Gastroesophageal sphincter (tissue), 4 donors: ENCODE data around the gene RAB23. TPM values are rescaled to one million over a fixed set of nuclear protein-coding genes. Genes with fewer than 3 reads are reported as not detected.

Source experiments
- ATAC-seq: fragments of 150-250 bp; one replicate; pipeline ENCODE4 v1.9.1; 2016; ENCODE audit warnings: mild to moderate bottlenecking, moderate library complexity
- H3K27ac ChIP-seq, 4 donors: fragments of 200-600 bp; sonication (generic) in 3 of 4; 1 replicate in 3 of 4; 2 replicates in 1 of 4; pipeline ENCODE4 v1.5.1; 2016 to 2019
- H3K27me3 ChIP-seq: fragments of 200-600 bp; sonication (generic); one replicate; pipeline ENCODE4 v1.5.1; 2019
- H3K36me3 ChIP-seq, 2 donors: fragments of 200-600 bp; sonication (generic); one replicate each; pipeline ENCODE4 v1.5.1; 2019; ENCODE audit warnings: control low read depth in 1 of 2
- H3K4me1 ChIP-seq, 3 donors: fragments of 200-600 bp; sonication (generic); 1 replicate in 2 of 3; 2 replicates in 1 of 3; pipeline ENCODE4 v1.5.1; 2016 to 2019; ENCODE audit warnings: control low read depth in 2 of 3
- H3K4me3 ChIP-seq, 2 donors: fragments of 200-600 bp; sonication (generic); one replicate each; pipeline ENCODE4 v1.5.1; 2019; ENCODE audit warnings: mild to moderate bottlenecking in 1 of 2, moderate library complexity in 1 of 2
- H3K9me3 ChIP-seq, 3 donors: fragments of 200-600 bp; sonication (generic); one replicate each; pipeline ENCODE4 v1.5.1; 2017 to 2019; ENCODE audit warnings: control low read depth in 2 of 3
- EP300 ChIP-seq: sonication (generic); formaldehyde crosslinking; IDR thresholded peaks from one replicate; pipeline ENCODE4 v1.6.1; 2017; ENCODE audit warnings: antibody characterized with exemption, mild to moderate bottlenecking
- POLR2A ChIP-seq, 2 donors: fragments of 450-650 bp; IDR thresholded peaks; one replicate each; pipeline ENCODE4 v1.6.1; 2017; ENCODE audit warnings: antibody characterized with exemption in 2 of 2, mild to moderate bottlenecking in 2 of 2, moderate library complexity in 1 of 2
- POLR2AphosphoS5 ChIP-seq: sonication (generic); formaldehyde crosslinking; IDR thresholded peaks from one replicate; pipeline ENCODE4 v1.6.1; 2017; ENCODE audit warnings: antibody characterized with exemption
- WGBS, 2 donors: methylation state at CpG; one replicate each; pipeline ENCODE4 v1.1.5; 2018; ENCODE audit warnings: low coverage in 1 of 2; 5-methylcytosine and 5-hydroxymethylcytosine counted together
- total RNA-seq, 4 donors: library from RNA; depleted of rRNA; stranded (reverse); fragments of >200 nt; gene quantifications; one replicate each; pipeline ENCODE4 v1.1.0, GENCODE V29; 2016
- TF ChIP-seq, protein P1 (sequence below), 4 experiments: fragments of 200-600 bp in 2 of 4; fragments of 450-650 bp in 2 of 4; sonication (generic) in 1 of 4; IDR thresholded peaks; one replicate each; pipeline ENCODE4 v1.5.1; 2017 to 2019; ENCODE audit warnings: antibody characterized with exemption in 4 of 4, mild to moderate bottlenecking in 2 of 4, moderate library complexity in 2 of 4

RAB23 gene
- total RNA-seq, 4 donors from 2014 or later: 45.5 to 107 (median 78.1) TPM

DNA sequence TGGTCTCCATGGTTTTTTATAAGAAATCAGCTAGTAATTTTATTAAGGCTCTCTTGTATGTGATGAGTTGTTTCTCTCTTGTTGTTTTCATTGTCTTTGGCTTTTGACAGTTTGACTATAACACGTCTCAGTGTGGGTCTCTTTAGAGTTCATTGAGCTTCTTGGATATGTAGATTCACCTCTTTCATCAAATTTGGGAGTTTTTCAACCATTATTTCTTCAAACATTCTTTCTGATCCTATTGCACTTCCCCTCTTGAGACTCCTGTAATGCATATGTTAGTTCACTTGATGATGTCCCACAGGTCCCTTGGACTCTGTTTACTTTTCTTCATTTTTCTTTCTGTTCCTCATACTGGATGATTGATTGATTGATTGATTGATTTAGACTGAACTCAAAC lies 57.0 kb downstream of the RAB23 start:
- no peak for ATAC-seq
- Histone ChIP-seq H3K4me1 (no peaks in the 10 kb centered on the region), H3K4me3 (no peak overlapping the region), H3K36me3 (peaks cover 0 to 64% of the 10 kb centered on the region in 2 donors), H3K27ac (no peak overlapping the region), H3K27me3 (no peaks in the 10 kb centered on the region), H3K9me3 (peaks cover 0 to 19% (median 0%) of the 10 kb centered on the region in 3 donors)
- TF ChIP-seq, protein P1, sequence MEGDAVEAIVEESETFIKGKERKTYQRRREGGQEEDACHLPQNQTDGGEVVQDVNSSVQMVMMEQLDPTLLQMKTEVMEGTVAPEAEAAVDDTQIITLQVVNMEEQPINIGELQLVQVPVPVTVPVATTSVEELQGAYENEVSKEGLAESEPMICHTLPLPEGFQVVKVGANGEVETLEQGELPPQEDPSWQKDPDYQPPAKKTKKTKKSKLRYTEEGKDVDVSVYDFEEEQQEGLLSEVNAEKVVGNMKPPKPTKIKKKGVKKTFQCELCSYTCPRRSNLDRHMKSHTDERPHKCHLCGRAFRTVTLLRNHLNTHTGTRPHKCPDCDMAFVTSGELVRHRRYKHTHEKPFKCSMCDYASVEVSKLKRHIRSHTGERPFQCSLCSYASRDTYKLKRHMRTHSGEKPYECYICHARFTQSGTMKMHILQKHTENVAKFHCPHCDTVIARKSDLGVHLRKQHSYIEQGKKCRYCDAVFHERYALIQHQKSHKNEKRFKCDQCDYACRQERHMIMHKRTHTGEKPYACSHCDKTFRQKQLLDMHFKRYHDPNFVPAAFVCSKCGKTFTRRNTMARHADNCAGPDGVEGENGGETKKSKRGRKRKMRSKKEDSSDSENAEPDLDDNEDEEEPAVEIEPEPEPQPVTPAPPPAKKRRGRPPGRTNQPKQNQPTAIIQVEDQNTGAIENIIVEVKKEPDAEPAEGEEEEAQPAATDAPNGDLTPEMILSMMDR (IDR thresholded peaks at IDR 0.05): no peak
- no peak for TF ChIP-seq POLR2AphosphoS5
- no peak for TF ChIP-seq POLR2A (IDR thresholded peaks at IDR 0.05)
- TF ChIP-seq EP300: no peak
- 100% methylated on average over 1 of the region's 1 CpG for whole genome bisulfite sequencing, 2 donors

DNA sequence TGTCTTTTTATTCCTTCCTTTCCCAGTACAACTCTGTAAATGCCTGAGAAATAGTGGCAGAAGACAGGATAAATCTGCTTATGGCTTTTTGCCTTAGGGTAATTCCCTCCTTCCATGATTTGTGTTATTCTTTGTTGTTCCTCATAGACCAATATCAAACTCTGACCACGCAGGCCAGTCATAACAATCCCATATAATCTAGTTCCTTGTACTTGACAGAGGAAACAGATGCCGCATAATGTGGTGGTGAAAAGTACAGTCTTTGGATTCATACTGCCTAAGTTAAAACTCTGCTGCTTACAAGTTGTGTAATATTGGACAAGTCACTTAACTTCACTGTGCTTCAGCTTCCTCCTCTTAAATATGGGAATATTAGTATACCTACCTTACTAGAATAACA lies 58.2 kb downstream of the RAB23 start:
- TF ChIP-seq, protein P1 (IDR thresholded peaks at IDR 0.05): no peak
- TF ChIP-seq POLR2A (IDR thresholded peaks at IDR 0.05): no peak
- TF ChIP-seq POLR2AphosphoS5: no peak
- TF ChIP-seq EP300: no peak
- peaks cover 0 to 59% of the 10 kb centered on the region in 2 donors for H3K36me3 ChIP-seq
- peaks cover 0 to 19% (median 0%) of the 10 kb centered on the region in 3 donors for H3K9me3 ChIP-seq
- H3K4me3 ChIP-seq: no peak overlapping the region
- H3K27ac ChIP-seq: no peak overlapping the region
- ATAC-seq: no peak
- 94 to 100% methylated on average over 2 of the region's 2 CpGs for WGBS, 2 donors
- no peaks in the 10 kb centered on the region for H3K27me3 ChIP-seq
- H3K4me1 ChIP-seq: no peaks in the 10 kb centered on the region

DNA sequence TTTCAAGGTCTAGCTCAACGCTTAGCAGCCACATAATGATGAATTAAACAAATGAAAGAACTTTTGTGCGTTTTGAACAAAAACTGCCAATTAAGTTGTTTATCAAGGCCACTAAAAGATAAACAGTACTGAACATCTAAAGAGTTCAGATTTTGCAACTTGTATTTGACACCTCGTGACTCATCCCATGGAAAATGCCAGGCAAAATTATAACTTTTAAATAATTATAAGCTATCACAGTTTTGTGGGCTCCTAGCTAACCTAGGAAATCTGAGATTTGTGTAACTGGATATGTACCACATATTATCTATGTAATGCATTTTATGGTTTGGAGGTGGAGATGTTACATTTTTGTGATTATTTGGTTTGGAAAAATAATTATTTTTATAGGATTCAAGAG lies 59.6 kb downstream of the RAB23 start:
- TF ChIP-seq POLR2A (IDR thresholded peaks at IDR 0.05): no peak
- no peak for TF ChIP-seq EP300
- TF ChIP-seq POLR2AphosphoS5: no peak
- TF ChIP-seq, protein P1 (IDR thresholded peaks at IDR 0.05): no peak
- no peak for ATAC-seq
- WGBS, 2 donors: 76 to 78% methylated on average over 3 of the region's 3 CpGs
- Histone ChIP-seq H3K27ac (no peak overlapping the region), H3K27me3 (no peaks in the 10 kb centered on the region), H3K4me1 (no peaks in the 10 kb centered on the region), H3K36me3 (peaks cover 0 to 69% of the 10 kb centered on the region in 2 donors), H3K9me3 (peaks cover 0 to 19% (median 0%) of the 10 kb centered on the region in 3 donors), H3K4me3 (no peak overlapping the region)

DNA sequence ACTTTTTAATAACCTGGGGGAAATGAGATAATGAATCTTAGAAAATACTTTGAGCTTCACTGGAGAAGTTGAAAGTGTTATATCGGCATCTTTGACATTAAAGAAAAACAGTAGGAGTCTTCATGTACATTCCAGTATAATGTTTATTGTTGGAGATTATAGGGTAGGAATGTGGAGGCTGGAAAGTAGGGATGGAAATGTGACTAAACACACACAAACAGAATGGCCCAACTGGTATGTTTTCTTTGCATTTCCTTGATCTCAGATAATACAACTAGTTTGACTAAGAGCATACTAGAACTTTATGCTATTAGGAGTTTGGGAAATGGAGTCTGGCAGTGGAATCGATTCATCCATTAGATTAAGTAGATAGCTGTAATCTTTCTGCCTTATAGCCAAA lies 60.1 kb downstream of the RAB23 start:
- Histone ChIP-seq H3K4me3 (no peak overlapping the region), H3K36me3 (peaks cover 0 to 74% of the 10 kb centered on the region in 2 donors), H3K4me1 (no peaks in the 10 kb centered on the region), H3K27ac (no peak overlapping the region), H3K27me3 (no peaks in the 10 kb centered on the region), H3K9me3 (peaks cover 0 to 19% (median 0%) of the 10 kb centered on the region in 3 donors)
- 85 to 90% methylated on average over 2 of the region's 2 CpGs for WGBS, 2 donors
- no peak for ATAC-seq
- TF ChIP-seq POLR2A (IDR thresholded peaks at IDR 0.05) (no peak), POLR2AphosphoS5 (no peak), EP300 (no peak)
- TF ChIP-seq, protein P1 (IDR thresholded peaks at IDR 0.05): no peak

DNA sequence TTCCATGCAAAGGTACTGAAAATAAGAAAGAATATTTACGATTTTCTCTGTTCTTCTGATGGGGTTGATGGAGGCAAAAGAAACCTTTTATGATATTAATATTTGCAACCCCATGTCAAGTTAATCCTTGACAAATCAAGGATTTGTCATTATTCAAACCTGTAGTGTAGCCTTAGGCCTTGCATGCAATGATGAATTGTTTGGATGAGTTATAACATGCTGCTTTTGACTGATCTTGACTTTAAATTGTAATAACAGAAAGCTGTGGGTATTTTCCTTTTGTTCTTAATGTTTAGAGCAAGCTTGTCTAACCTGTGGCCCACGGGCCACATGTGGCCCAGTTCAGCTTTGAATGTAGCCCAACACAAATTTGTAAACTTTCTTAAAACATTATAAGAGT lies 63.0 kb downstream of the RAB23 start:
- TF ChIP-seq, protein P1 (IDR thresholded peaks at IDR 0.05): no peak
- TF ChIP-seq EP300 (no peak), POLR2AphosphoS5 (no peak), POLR2A (IDR thresholded peaks at IDR 0.05) (no peak)
- H3K4me1 ChIP-seq: no peaks in the 10 kb centered on the region
- H3K27me3 ChIP-seq: no peaks in the 10 kb centered on the region
- 92 to 93% methylated on average over 2 of the region's 2 CpGs for WGBS, 2 donors
- no peak overlapping the region for H3K4me3 ChIP-seq
- H3K27ac ChIP-seq: no peak overlapping the region
- ATAC-seq: no peak
- peaks cover 3 to 71% of the 10 kb centered on the region in 2 donors for H3K36me3 ChIP-seq
- peaks cover 0 to 4% (median 0%) of the 10 kb centered on the region in 3 donors for H3K9me3 ChIP-seq
